HG02678 (cell line): ENCODE results near the gene TMEM92.
"Not testable (repeated sequence)": the region's sequence is repeated elsewhere in the genome, so short reads cannot be mapped to it uniquely, and the experiment has no call there.

Experiments used
- ATAC-seq: cut with Tn5 transposase; IDR thresholded peaks from one replicate; pipeline ENCODE4 v1.9.1; 2021; ENCODE audit warnings: mild to moderate bottlenecking, moderate library complexity; ENCODE audit not compliant: unreplicated experiment

Gene TMEM92

GRCh38 chr17:50261051-50261915 is 13.0 kb upstream of the TMEM92 start:
- no peak for ATAC-seq

DNA sequence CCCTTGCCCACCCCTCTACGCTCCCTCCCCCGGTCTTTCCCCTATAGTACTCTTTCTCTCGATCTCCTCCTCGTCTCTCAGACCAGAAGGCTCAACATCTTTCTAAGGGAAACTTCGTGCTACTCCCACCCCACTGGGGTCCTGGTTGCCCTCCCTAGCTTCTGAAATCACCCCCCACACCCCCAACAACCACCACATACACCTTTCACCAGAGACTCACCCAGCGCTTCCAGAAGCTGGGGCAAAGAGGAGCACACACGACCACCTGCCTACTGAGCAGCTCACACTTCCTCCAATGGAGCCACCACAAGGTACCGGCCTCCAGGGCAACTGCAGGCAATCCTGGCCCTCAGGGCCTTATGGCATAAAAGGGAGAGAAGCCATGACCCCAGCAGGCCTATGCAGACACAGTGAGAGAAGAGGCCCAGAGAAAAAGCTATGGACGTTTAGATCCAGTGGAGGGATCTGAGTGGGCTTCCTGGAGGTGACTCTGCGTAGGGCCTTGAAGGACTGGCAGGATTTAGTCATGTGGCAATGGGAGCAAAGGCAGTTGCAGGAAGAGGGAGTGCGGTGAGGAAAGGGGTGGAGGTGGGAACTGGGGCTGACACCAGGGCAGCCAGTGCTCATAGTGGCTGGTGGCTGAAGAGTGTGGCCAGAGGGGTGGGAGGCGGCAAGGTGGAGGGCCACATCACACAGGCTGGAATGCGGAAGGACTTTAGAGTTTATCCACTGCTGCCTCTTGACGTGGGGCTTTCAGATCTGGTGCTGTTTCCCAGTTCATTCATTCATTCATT is 12.1 kb upstream of the TMEM92 start:
- no peak for ATAC-seq

- ATAC-seq = no peak
Measured at GRCh38 chr17:50263331-50264262, 10.7 kb upstream of the TMEM92 start.

DNA sequence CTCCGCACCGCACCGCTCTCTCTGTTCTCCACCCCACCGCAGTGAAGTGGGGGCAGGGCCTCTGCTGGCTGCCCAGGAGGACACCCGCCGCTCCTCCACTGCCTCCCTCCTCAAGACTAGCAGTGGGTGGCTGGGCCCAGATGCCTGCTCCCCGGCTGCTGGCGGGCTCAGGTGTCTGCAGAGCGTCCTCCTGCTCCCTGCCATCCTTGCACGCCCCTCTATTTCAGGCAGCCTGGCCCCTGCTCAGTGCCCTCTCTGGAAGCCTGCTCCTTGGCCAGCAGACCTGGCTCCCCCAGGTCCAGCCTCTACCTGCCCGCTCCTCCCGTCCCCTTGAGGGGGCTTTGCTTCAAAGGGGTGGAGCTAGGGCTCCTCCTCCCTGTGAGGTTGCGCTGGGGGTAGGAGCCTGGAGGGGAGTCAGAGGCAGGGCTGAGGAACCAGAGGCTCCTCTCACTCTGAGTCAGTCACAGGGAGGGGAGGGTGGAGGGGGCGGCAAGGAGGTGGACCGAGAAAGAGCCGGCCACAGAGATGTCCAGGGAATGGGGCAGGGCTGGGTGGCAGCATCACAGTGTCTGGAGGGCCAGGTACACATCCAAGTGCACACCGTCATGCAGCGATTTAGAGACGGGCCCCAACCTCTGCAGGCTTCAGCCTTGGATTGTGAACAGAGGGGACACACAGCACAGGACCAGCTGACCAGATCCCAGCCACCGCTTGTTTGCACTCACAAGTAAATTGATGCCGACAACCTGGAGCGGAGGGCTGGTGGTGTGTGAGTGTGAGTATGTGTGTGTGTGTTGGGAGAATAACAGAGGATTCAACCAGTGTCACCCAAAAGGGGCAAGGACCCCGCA is 9.8 kb upstream of the TMEM92 start:
- no peak for ATAC-seq

DNA sequence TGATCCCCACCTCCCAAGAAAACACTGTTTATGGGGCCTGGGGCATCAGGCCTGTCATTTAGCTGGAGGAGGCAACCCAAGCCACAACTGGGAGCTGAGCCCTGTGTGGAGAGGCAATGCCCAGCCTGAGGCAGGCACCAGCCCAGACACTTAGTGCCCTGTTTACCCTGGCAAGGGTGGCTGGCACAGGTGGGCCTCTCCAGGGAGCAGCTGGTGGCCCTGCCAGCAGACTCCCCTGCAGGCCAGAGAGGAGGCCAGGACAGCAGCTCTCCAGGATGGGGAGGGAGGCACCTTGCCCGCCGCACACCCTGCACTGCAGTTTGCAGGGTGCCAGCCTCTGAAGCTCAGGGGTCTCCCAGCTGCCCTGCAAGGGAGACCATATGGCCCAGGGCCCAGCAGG is 9.1 kb upstream of the TMEM92 start:
- ATAC-seq = no peak

DNA sequence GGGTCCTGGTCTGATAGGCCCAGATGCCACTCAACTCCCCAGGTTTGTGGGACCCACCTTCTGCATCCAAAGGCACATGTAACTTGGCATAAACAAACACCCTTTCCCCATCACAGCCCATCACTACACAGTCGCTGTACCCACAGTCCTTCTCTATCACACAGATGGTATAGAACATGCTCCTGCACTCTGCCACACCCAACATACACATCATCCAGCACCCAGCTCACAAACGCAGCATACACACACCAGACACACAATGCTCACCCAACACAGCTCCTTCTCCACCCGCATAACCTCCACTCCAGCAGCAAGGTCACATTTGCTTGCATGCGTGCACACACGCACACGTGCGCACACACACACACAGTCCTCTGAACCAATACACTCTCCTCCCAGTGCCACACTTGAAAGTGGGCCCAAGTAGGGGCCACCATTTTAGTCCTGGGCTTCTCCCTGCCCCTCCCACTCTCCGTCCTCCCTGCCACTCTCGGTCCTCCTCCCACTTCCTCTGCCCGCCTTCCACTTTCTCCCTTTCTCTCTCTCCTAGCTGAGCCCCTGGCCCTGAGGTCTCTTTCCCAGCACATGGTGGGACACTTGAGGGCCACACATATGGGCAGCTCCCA is 8.5 kb upstream of the TMEM92 start:
- no peak for ATAC-seq

- no peak for ATAC-seq
Measured at GRCh38 chr17:50266384-50267073, 7.7 kb upstream of the TMEM92 start.

DNA sequence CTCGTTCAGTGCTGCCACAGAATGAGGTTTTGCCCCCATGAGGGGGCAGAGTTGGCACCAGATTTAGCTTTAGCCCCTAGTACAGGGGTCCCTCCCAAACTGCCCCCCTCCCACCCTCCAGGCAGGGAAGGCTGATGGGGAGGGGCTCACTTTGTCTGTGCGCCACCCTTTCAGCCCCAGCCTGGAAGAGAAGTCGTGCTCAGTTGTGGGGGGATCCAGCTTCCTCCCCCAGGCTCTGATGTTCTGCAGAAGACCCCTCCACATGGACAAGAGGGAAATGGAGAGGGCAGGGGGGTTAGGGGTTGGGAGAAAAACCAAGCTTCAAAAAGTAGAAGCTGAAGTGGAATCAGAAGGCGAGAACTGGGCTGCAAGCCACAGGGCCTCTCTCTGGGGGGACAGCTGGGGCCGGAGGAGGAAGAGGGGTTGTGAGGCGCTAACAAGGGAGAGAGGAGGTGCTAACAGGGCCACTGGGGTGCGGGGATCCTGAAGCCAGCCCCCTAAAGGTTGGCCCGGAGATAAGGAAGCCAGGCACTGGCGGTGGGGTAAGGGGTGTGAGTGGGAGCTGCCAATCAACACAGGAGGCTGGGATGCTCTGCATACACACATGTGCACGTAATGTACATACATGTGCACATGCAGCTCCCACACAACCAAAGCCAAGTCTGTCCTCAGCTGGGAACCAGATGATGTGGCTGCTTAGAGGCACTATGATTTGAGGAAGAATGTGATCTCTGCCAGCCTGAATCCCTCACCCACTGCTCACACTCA is 7.0 kb upstream of the TMEM92 start:
- ATAC-seq = no peak

- ATAC-seq = no peak
Measured at GRCh38 chr17:50268026-50268425, 6.2 kb upstream of the TMEM92 start.

GRCh38 chr17:50268743-50269275 is 5.5 kb upstream of the TMEM92 start:
- ATAC-seq = no peak

- no peak for ATAC-seq
Measured at GRCh38 chr17:50269477-50270434, 4.5 kb upstream of the TMEM92 start.

DNA sequence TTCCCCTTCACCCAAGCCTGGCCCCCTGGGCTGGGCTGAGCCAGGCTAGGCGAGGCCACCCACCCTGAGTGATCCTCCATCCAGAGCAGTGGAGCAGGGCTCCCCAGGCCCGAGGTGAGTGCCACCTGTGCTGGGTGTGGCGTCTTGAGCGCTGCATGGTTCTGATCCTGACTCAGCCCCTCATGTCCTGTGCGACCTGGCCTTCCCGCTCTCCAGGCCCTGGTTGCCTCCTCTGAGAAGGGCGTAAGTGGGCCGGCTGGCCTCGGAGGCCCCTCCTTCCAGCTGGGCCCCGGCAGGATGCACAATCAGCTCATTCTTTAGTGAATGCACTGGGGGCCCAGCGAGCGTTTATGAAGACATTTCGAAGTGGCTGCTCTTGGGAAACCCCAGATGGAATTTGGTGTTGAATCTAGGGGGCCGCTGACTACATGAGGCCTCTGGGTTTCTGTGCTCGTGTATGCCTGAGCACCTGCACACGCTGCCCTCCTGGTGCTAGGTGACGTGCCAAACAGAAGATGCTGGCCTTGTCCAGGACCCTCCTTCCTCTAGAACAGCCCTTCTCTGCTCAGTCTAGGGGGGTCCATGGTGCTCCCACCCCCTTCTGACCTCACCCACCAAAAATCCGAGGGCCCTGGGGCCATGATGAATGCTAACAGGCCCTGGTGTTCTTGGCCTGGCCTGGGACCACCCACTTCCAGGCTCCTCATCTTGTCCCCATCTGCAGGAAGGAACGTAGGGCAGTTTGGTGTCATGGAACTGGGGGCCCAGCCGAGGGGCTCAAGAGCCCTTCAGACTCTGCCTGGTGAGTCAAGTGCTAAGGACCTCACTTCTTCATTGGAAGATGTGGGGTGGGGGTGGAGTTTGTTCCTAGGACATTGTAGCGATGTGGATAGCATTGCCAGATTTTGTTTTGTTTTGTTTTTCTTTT is 3.6 kb upstream of the TMEM92 start:
- ATAC-seq = no peak

- not testable (repeated sequence) for ATAC-seq
Measured at GRCh38 chr17:50271363-50271750, 2.9 kb upstream of the TMEM92 start.

DNA sequence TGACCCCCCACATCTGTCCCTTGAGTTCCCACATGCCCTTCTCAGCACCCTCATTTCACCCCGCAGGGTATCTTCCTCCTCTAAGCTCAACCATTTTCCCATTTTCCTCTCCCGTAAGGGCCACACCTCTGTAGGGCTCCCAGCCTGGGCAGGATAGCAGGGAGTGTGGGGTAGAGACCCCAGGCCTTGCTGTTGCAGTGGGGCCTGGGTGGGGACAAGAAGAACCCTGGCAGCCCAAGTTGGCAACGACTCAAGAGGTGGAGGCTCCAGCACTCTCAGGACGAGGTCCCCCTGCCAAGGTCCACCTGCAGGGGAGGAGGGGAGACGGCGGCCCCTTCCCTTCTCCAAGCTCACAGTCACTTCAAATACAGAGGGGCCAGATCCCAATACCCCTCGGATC is 2.0 kb upstream of the TMEM92 start:
- no peak for ATAC-seq

DNA sequence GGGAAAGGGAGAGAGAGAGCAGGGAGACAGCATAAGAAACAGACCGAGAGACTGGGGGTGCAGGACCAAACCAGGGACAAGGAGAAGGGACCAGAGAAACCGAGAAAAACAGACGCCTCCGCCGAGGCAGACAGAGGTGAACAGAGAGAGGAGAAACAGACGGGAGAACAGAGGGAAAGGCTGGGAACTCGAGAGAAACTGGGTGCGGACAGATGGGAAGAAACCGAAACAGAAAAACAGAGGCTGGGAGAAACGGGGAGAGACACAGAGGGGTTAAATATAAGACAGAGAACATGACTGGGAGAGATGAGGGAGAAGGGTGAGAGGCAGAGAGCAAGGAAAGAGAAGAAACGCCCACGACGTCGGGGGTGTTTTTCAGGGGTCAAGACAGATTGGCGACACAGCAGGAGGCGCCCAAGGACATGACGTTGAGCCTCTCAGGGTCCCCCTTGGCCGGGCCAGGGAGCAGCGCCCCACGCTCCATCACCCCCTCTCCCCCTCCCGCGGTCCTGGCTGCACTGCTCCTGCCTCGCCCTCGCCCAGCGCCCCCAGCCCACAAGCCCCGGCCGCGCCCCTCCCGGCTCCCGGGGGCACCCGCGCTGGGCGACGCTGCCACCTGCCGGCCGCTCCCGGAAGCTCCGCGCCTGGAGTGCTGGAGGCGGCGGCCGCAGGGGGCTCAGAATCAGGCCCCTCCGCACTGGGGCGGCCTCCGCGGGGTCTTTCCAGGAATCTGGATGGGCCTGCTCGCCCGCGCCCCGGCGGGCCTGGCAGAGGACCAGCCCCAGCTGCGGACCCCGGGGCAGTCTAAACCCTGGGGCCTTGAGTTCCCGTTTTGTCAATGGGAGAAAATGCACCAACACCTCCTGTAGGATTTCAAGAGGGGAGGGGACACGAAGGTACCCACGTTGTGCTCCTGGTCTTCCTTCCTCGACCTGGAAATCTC is 1.3 kb upstream of the TMEM92 start:
- ATAC-seq = no peak
